HCT116 (cell line): ENCODE measurements around the gene ITGA4. TPM values are rescaled to one million over a fixed set of nuclear protein-coding genes. Genes with fewer than 3 reads are reported as not detected.

ENCODE experiments used
- ATAC-seq: fragments of 200-7000 bp; cut with Tn5 transposase; 2 replicates; pipeline ENCODE4 v1.9.1; 2020; ENCODE audit warnings: mild to moderate bottlenecking, moderate library complexity
- BruUV-seq: library from RNA; stranded (reverse); fragments of 400-500 nt; replicated peaks from 2 replicates; lab custom pipeline; 2021; lab: Mats Ljungman, UMichigan
- CTCF ChIA-PET: fragments of 300-600 bp; sonication (Branson Sonifier 250); formaldehyde crosslinking; loops from one replicate; lab custom pipeline; 2021; ENCODE audit warnings: antibody characterized with exemption; lab: Charles Lee
- POLR2A ChIA-PET: fragments of 300-600, 350-600 bp; sonication (Branson Sonifier 250); formaldehyde crosslinking; loops from one replicate; lab custom pipeline; 2021; ENCODE audit warnings: antibody characterized with exemption; lab: Charles Lee
- RAD21 ChIA-PET, 2 experiments: fragments of 300-600 bp; sonication (Branson Sonifier 250); formaldehyde crosslinking; loops; one replicate each; lab custom pipeline; 2023; ENCODE audit warnings: low total read pairs in 2 of 2; ENCODE audit not compliant: uncharacterized antibody in 2 of 2, unreplicated experiment in 2 of 2, low non-redundant PET in 1 of 2; lab: Charles Lee
- DNase-seq: peaks from one replicate; pipeline ENCODE4 v3.0.0-alpha.2; 2010; ENCODE audit warnings: low read depth, low spot score
- H2AFZ ChIP-seq: fragments of 200-600 bp; shearing (Covaris generic), sonication (generic); 2 replicates; pipeline ENCODE4 v1.6.1; 2017; ENCODE audit warnings: low read depth, mixed run types, mixed read lengths, antibody characterized with exemption, low read length; ENCODE audit not compliant: poor library complexity, severe bottlenecking
- H3K27ac ChIP-seq: 2 replicates; pipeline ENCODE4 v1.5.1; 2012; ENCODE audit warnings: low read depth, low read length
- H3K27me3 ChIP-seq: fragments of 200-600 bp; sonication (generic); 2 replicates; pipeline ENCODE4 v1.6.1; 2016; ENCODE audit warnings: mixed run types, low read length, mixed read lengths; ENCODE audit not compliant: insufficient read depth
- H3K36me3 ChIP-seq, 2 experiments: fragments of 200-500 bp in 1 of 2; fragments of 200-600 bp in 1 of 2; sonication (Bioruptor generic) in 1 of 2; sonication (generic) in 1 of 2; 2 replicates each; pipeline versions ENCODE4 v1.5.1 to v1.6.1; 2014 to 2016; ENCODE audit warnings: low read length in 2 of 2, inconsistent platforms in 1 of 2, mixed read lengths in 1 of 2, mixed run types in 1 of 2; ENCODE audit not compliant: insufficient read depth in 2 of 2, control insufficient read depth in 1 of 2
- H3K4me1 ChIP-seq, 2 experiments: fragments of 200-600 bp in 1 of 2; sonication (generic) in 1 of 2; 2 replicates each; pipeline versions ENCODE4 v1.5.1 to v1.6.1; 2012 to 2017; ENCODE audit warnings: low read length in 2 of 2, inconsistent platforms in 1 of 2, mild to moderate bottlenecking in 1 of 2, mixed read lengths in 1 of 2, mixed run types in 1 of 2, moderate library complexity in 1 of 2; ENCODE audit not compliant: insufficient read depth in 2 of 2, control insufficient read depth in 1 of 2
- H3K4me2 ChIP-seq: fragments of 200-600 bp; sonication (generic); 2 replicates; pipeline ENCODE4 v1.6.1; 2017; ENCODE audit warnings: mixed run types, low read length, mixed read lengths
- H3K4me3 ChIP-seq, 2 experiments: fragments of 200-600 bp in 1 of 2; sonication (generic) in 1 of 2; replicated peaks in 1 of 2; 2 replicates each; pipeline ENCODE4 v1.5.1; 2011 to 2016; ENCODE audit warnings: low read length in 2 of 2, control low read depth in 1 of 2, low read depth in 1 of 2, mild to moderate bottlenecking in 1 of 2, mixed read lengths in 1 of 2, mixed run types in 1 of 2
- H3K79me2 ChIP-seq: fragments of 200-600 bp; sonication (generic); 2 replicates; pipeline ENCODE4 v1.6.1; 2017; ENCODE audit warnings: mild to moderate bottlenecking, mixed run types, low read length, moderate library complexity, mixed read lengths; ENCODE audit not compliant: insufficient read depth
- H3K9ac ChIP-seq: fragments of 200-600 bp; sonication (generic); 2 replicates; pipeline ENCODE4 v1.6.1; 2016; ENCODE audit warnings: low read length, mixed read lengths
- H3K9me2 ChIP-seq: fragments of 200-600 bp; sonication (generic), shearing (Covaris generic); 2 replicates; pipeline ENCODE4 v1.6.1; 2017; ENCODE audit warnings: mixed run types, mild to moderate bottlenecking, moderate library complexity; ENCODE audit not compliant: insufficient read depth
- H3K9me3 ChIP-seq, 2 experiments: fragments of 200-500 bp in 1 of 2; fragments of 200-600 bp in 1 of 2; sonication (Bioruptor generic) in 1 of 2; sonication (generic) in 1 of 2; 2 replicates each; pipeline ENCODE4 v1.6.1; 2014 to 2017; ENCODE audit warnings: low read length in 2 of 2, mixed read lengths in 2 of 2, inconsistent platforms in 1 of 2, low read depth in 1 of 2, mild to moderate bottlenecking in 1 of 2, mixed run types in 1 of 2, moderate library complexity in 1 of 2; ENCODE audit not compliant: control insufficient read depth in 1 of 2, insufficient read depth in 1 of 2
- H4K20me1 ChIP-seq: fragments of 200-600 bp; sonication (generic), shearing (Covaris generic); 2 replicates; pipeline ENCODE4 v1.6.1; 2017; ENCODE audit warnings: mixed run types, mild to moderate bottlenecking, moderate library complexity; ENCODE audit not compliant: insufficient read depth
- CEBPB ChIP-seq: IDR thresholded peaks from 2 replicates; pipeline ENCODE4 v1.6.1; 2012; ENCODE audit warnings: low read depth
- FOSL1 ChIP-seq: IDR thresholded peaks from 2 replicates; pipeline ENCODE4 v1.6.1; 2012; ENCODE audit warnings: low read depth
- POLR2AphosphoS5 ChIP-seq: IDR thresholded peaks from 2 replicates; pipeline ENCODE4 v1.6.1; 2011; ENCODE audit warnings: mild to moderate bottlenecking, low read depth, low read length, moderate library complexity
- SP1 ChIP-seq: IDR thresholded peaks from 2 replicates; pipeline ENCODE4 v1.6.1; 2012; ENCODE audit warnings: low read depth
- ZNF274 ChIP-seq: fragments of 200-500 bp; sonication (Bioruptor generic); IDR thresholded peaks from 2 replicates; pipeline ENCODE4 v1.6.1; 2014; ENCODE audit warnings: mild to moderate bottlenecking, low read depth, low read length, inconsistent platforms
- intact Hi-C: fragments of 100-400 bp; cut with micrococcal nuclease; formaldehyde crosslinking; loops from 2 replicates; pipeline ENCODE4 v1.10.0; 2022
- total RNA-seq: library from RNA; stranded (reverse); gene quantifications from one replicate; pipeline ENCODE4 v1.2.1, GENCODE V29; 2021; ENCODE audit not compliant: unreplicated experiment
- TF ChIP-seq, protein P1 (sequence below), 3 experiments: fragments of 200-600 bp in 1 of 3; sonication (generic) in 1 of 3; IDR thresholded peaks in 2 of 3; conservative IDR thresholded peaks in 1 of 3; 2 replicates each; pipeline ENCODE4 v1.5.1; 2012 to 2017; ENCODE audit warnings: low read depth in 2 of 3, low read length in 2 of 3, antibody characterized with exemption in 1 of 3, borderline replicate concordance in 1 of 3, control low read depth in 1 of 3, mild to moderate bottlenecking in 1 of 3, mixed read lengths in 1 of 3, mixed run types in 1 of 3, moderate library complexity in 1 of 3; ENCODE audit not compliant: insufficient read depth in 1 of 3
- TF ChIP-seq, protein P2 (sequence below): IDR thresholded peaks from 2 replicates; pipeline ENCODE4 v1.6.1; 2012; ENCODE audit warnings: low read depth

ITGA4 gene
- total RNA-seq, 1 experiment from 2014 or later = 0.49 TPM

DNA sequence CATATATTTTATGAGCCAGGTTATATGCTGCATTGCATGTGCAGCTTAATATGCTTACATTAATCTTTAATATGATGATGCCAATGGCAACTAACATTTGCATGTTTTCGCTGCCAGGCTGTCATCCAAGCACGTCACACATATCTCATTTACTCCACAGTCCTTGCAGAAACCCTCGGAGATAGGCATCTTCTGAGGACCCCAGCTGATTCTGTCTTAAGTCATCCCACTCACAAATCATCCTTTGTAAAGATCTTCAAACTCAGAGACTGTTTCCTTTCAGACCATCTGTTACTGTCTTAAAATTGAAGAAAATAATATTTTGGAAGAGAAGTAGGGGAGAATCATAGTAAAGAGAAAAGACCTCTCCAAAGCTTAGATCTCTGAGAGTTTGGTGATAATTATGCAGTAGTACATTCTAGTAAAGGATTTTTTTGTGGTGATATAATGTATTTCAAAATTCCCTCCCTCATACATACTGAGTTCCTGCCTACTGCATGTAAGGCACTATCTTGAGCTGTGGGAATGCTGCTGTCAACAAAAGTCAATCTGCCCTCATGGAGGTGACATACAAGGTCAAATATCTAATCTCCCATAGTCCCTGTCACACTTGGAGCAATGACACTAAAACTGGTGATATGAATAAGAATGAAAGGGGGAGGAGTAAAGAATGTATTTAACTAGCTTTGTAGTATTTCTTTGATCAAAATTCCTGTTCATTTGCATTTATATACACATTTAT lies 11.0 kb downstream of the ITGA4 start:
- no peaks in the 10 kb centered on the region for H3K9me2 ChIP-seq
- H3K27me3 ChIP-seq = no peaks in the 10 kb centered on the region
- no peak for ATAC-seq
- no peak overlapping the region for H3K4me2 ChIP-seq
- no peaks in the 10 kb centered on the region for H3K36me3 ChIP-seq
- TF ChIP-seq POLR2AphosphoS5 = no peak
- no peak for TF ChIP-seq FOSL1
- TF ChIP-seq SP1 = no peak
- TF ChIP-seq CEBPB = no peak
- no peak for TF ChIP-seq ZNF274
- TF ChIP-seq, protein P1, sequence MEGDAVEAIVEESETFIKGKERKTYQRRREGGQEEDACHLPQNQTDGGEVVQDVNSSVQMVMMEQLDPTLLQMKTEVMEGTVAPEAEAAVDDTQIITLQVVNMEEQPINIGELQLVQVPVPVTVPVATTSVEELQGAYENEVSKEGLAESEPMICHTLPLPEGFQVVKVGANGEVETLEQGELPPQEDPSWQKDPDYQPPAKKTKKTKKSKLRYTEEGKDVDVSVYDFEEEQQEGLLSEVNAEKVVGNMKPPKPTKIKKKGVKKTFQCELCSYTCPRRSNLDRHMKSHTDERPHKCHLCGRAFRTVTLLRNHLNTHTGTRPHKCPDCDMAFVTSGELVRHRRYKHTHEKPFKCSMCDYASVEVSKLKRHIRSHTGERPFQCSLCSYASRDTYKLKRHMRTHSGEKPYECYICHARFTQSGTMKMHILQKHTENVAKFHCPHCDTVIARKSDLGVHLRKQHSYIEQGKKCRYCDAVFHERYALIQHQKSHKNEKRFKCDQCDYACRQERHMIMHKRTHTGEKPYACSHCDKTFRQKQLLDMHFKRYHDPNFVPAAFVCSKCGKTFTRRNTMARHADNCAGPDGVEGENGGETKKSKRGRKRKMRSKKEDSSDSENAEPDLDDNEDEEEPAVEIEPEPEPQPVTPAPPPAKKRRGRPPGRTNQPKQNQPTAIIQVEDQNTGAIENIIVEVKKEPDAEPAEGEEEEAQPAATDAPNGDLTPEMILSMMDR (IDR thresholded peaks at IDR 0.05 in 2 of 3, conservative IDR thresholded peaks at IDR 0.05 in 1 of 3; ENCODE audit: borderline replicate concordance in 1 of 3, insufficient read depth in 1 of 3, low read depth in 2 of 3, low read length in 2 of 3) = no peak
- TF ChIP-seq, protein P2, sequence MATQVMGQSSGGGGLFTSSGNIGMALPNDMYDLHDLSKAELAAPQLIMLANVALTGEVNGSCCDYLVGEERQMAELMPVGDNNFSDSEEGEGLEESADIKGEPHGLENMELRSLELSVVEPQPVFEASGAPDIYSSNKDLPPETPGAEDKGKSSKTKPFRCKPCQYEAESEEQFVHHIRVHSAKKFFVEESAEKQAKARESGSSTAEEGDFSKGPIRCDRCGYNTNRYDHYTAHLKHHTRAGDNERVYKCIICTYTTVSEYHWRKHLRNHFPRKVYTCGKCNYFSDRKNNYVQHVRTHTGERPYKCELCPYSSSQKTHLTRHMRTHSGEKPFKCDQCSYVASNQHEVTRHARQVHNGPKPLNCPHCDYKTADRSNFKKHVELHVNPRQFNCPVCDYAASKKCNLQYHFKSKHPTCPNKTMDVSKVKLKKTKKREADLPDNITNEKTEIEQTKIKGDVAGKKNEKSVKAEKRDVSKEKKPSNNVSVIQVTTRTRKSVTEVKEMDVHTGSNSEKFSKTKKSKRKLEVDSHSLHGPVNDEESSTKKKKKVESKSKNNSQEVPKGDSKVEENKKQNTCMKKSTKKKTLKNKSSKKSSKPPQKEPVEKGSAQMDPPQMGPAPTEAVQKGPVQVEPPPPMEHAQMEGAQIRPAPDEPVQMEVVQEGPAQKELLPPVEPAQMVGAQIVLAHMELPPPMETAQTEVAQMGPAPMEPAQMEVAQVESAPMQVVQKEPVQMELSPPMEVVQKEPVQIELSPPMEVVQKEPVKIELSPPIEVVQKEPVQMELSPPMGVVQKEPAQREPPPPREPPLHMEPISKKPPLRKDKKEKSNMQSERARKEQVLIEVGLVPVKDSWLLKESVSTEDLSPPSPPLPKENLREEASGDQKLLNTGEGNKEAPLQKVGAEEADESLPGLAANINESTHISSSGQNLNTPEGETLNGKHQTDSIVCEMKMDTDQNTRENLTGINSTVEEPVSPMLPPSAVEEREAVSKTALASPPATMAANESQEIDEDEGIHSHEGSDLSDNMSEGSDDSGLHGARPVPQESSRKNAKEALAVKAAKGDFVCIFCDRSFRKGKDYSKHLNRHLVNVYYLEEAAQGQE = no peak
- ChIA-PET CTCF (interaction anchor here (0.7 to 2.2 kb wide), 4 partner anchors 8 to 364 kb away, joined by 3 to 16 read pairs (median 5); no protein-coding TSS in a partner anchor), POLR2A (no interaction called here), RAD21 (no interaction called here)
- no peaks in the 10 kb centered on the region for H4K20me1 ChIP-seq
- no peaks in the 10 kb centered on the region for H3K9me3 ChIP-seq
- BruUV-seq = no TSS peak
- no peak overlapping the region for H3K4me3 ChIP-seq
- intact Hi-C loops = loop anchor here (1.0 to 10.0 kb wide), 4 partner anchors 247 to 1346 kb away; no protein-coding TSS in a partner anchor
- no peak for DNase-seq
- no peaks in the 10 kb centered on the region for H3K4me1 ChIP-seq
- H3K9ac ChIP-seq = no peak overlapping the region
- no peaks in the 10 kb centered on the region for H3K79me2 ChIP-seq
- no peak overlapping the region for H2AFZ ChIP-seq
- H3K27ac ChIP-seq = no peak overlapping the region
